ENCODE results near the gene TSR1. TPM values are rescaled to one million over a fixed set of nuclear protein-coding genes. Genes with fewer than 3 reads are reported as not detected.

Gene TSR1
- total RNA-seq, 4 donors from 2014 or later: 76.7 to 94.1 (median 84.7) TPM

- H3K27ac ChIP-seq: no peak overlapping the region
Observed at GRCh38 chr17:2380950-2381649, 44.8 kb upstream of the TSR1 start.

GRCh38 chr17:2380226-2380922 lies 44.1 kb upstream of the TSR1 start:
- in situ Hi-C loops (cut with MboI; ENCODE audit: low sequenced_read_pairs in 4 of 4): loop anchor here in 1 of 4 donors (5.0 kb wide), 1 partner anchor 37 kb away; no protein-coding TSS in a partner anchor
- intact Hi-C loops (cut with DNase I; ENCODE audit: low total_unique reads): loop anchor here (5.0 kb wide), 1 partner anchor 327 kb away; no protein-coding TSS in a partner anchor
- ATAC-seq (no peak), DNase-seq (no peak)
- Histone ChIP-seq H3K4me3 (no peak overlapping the region), H3K4me1 (peaks cover 24 to 31% of the 10 kb centered on the region in 2 donors), H3K27ac (no peak overlapping the region), H3K36me3 (peaks cover 0 to 19% of the 10 kb centered on the region in 2 donors), H3K9me3 (no peaks in the 10 kb centered on the region), H3K27me3 (no peaks in the 10 kb centered on the region)
- TF ChIP-seq CTCF (IDR thresholded peaks at IDR 0.05 in 4 of 5, conservative IDR thresholded peaks at IDR 0.05 in 1 of 5) (no peak), POLR2A (IDR thresholded peaks at IDR 0.05) (no peak)

More at GRCh38 chr17:2380950-2381649, 44.8 kb upstream of the TSR1 start:
- no peaks in the 10 kb centered on the region for H3K27me3 ChIP-seq
- peaks cover 31 to 32% of the 10 kb centered on the region in 2 donors for H3K4me1 ChIP-seq
- no peak for ATAC-seq
- H3K36me3 ChIP-seq: peaks cover 0 to 11% of the 10 kb centered on the region in 2 donors
- no peak for DNase-seq
- H3K9me3 ChIP-seq: no peaks in the 10 kb centered on the region
- in situ Hi-C loops (cut with MboI; ENCODE audit: low sequenced_read_pairs in 4 of 4): loop anchor here in 1 of 4 donors (5.0 kb wide), 1 partner anchor 36 kb away; no protein-coding TSS in a partner anchor
- H3K4me3 ChIP-seq: no peak overlapping the region
- TF ChIP-seq CTCF (IDR thresholded peaks at IDR 0.05 in 4 of 5, conservative IDR thresholded peaks at IDR 0.05 in 1 of 5) (no peak), POLR2A (IDR thresholded peaks at IDR 0.05) (no peak)
- intact Hi-C loops (cut with DNase I; ENCODE audit: low total_unique reads): loop anchor here (5.0 kb wide), 1 partner anchor 326 kb away; no protein-coding TSS in a partner anchor

GRCh38 chr17:2379489-2380225 lies 43.4 kb upstream of the TSR1 start:
- Histone ChIP-seq H3K4me3 (no peak overlapping the region), H3K36me3 (peaks cover 0 to 19% of the 10 kb centered on the region in 2 donors), H3K4me1 (peaks cover 19 to 29% of the 10 kb centered on the region in 2 donors), H3K9me3 (no peaks in the 10 kb centered on the region), H3K27me3 (no peaks in the 10 kb centered on the region), H3K27ac (no peak overlapping the region)
- no peak for ATAC-seq
- intact Hi-C loops (cut with DNase I; ENCODE audit: low total_unique reads): loop anchor here (5.0 kb wide), 1 partner anchor 328 kb away; no protein-coding TSS in a partner anchor
- in situ Hi-C loops (cut with MboI; ENCODE audit: low sequenced_read_pairs in 4 of 4): loop anchor here (5.0 kb wide), 3 partner anchors 33 to 48 kb away; no protein-coding TSS in a partner anchor
- DNase-seq: no peak
- no peak for TF ChIP-seq POLR2A (IDR thresholded peaks at IDR 0.05)
- no peak for TF ChIP-seq CTCF (IDR thresholded peaks at IDR 0.05 in 4 of 5, conservative IDR thresholded peaks at IDR 0.05 in 1 of 5)

- Histone ChIP-seq H3K27ac (no peak overlapping the region), H3K4me3 (no peak overlapping the region), H3K36me3 (peaks cover 0 to 19% of the 10 kb centered on the region in 2 donors), H3K4me1 (peaks cover 11 to 21% of the 10 kb centered on the region in 2 donors), H3K9me3 (no peaks in the 10 kb centered on the region), H3K27me3 (no peaks in the 10 kb centered on the region)
- TF ChIP-seq CTCF (IDR thresholded peaks at IDR 0.05 in 4 of 5, conservative IDR thresholded peaks at IDR 0.05 in 1 of 5) (no peak), POLR2A (IDR thresholded peaks at IDR 0.05) (no peak)
- no peak for DNase-seq
- in situ Hi-C loops (cut with MboI; ENCODE audit: low sequenced_read_pairs in 4 of 4) (loop anchor here in 3 of 4 donors (5.0 kb wide), 3 partner anchors 33 to 48 kb away; no protein-coding TSS in a partner anchor), intact Hi-C loops (cut with DNase I; ENCODE audit: low total_unique reads) (no loop called here)
- no peak for ATAC-seq
Observed at GRCh38 chr17:2378905-2379304, 42.6 kb upstream of the TSR1 start.
